Measurements from ENCODE around the gene ZDHHC11B.
"Not testable (repeated sequence)": the region's sequence is repeated elsewhere in the genome, so short reads cannot be mapped to it uniquely, and the experiment has no call there.

The ZDHHC11B gene

DNA sequence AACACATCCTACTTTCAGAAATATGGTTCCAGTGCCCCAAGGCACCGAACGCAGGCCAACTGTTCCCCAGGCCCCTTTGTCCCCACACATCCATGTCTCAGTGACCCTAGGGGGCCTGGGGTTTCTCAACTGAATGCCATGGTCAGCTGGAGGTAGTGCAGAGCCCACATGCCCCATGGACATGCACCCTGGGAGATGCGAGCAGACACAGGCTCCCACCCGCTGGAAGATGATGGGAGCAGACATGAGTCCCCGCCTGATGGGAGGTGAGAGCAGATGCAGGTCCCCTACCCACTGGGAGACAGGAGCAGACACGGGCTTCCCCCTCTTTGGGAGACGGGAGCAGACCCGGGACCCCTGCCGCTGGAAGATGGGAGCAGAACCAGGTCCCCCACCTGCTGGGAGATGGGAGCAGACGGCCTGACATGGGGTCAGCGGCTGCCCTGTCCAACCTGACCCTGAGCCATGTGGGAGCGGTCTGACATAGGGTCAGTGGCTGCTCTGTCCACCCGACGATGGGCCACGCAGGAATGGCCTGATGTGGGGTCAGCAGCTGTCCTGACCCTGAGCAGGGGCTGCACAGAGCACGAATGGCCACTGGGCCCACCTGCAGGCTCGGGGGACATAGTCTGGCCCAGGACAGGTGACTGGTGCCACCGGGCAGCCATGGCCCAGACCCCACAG lies 18.4 kb downstream of the ZDHHC11B start:
- no peak overlapping the region for H3K27ac ChIP-seq (ENCODE audit: low read length)
- H3K4me3 ChIP-seq (ENCODE audit: low read length in 2 of 2), result no peak overlapping the region
- no peaks in the 10 kb centered on the region for H3K4me1 ChIP-seq (ENCODE audit: control insufficient read depth, insufficient read depth, low read length)
- H3K9ac ChIP-seq (ENCODE audit: low read length in 2 of 2), result no peak overlapping the region
- no peaks in the 10 kb centered on the region for H3K27me3 ChIP-seq (ENCODE audit: control insufficient read depth in 1 of 2, insufficient read depth in 2 of 2, low read length in 2 of 2)
- no peaks in the 10 kb centered on the region for H3K9me3 ChIP-seq (ENCODE audit: control insufficient read depth in 2 of 2, low read length in 2 of 2)
- H3K36me3 ChIP-seq (ENCODE audit: control insufficient read depth in 2 of 2, insufficient read depth in 2 of 2, low read length in 2 of 2), result peaks cover 12 to 20% of the 10 kb centered on the region in 2 donors

DNA sequence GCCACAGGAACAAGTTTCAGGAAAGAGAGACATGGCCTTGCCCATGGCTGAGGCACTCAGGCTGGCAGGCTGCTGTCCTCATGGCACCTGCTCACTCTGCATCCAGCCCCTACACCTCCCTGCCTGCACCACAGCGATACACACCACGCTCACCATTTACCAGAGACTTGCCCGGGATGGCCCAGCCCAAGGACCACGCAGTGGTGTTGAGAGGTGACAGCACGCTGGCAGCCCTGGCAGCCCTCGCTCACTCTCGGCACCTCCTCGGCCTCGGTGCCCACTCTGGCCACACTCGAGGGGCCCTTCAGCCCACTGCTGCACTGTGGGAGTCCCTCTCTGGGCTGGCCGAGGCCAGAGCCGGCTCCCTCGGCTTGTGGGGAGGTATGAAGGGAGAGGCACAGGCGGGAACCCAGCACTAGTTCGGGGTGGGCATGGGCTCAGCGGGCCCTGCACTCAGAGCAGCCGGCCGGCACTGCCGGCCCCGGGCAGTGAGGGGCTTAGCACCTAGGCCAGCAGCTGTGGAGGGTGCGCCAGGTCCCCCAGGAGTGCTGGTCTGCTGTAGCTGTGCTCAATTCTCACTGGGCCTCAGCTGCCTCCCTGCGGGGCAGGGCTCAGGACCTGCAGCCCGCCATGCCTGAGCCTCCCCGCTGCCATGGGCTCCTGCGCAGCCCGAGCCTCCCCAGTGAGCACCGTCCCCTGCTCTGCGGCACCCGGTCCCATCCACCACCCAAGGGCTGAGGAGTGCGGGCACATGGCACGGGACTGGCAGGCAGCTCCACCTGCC lies 20.3 kb downstream of the ZDHHC11B start:
- H3K9ac ChIP-seq (ENCODE audit: low read length in 2 of 2), result no peak overlapping the region
- H3K36me3 ChIP-seq (ENCODE audit: control insufficient read depth in 2 of 2, insufficient read depth in 2 of 2, low read length in 2 of 2), result peaks cover 12 to 20% of the 10 kb centered on the region in 2 donors
- no peaks in the 10 kb centered on the region for H3K27me3 ChIP-seq (ENCODE audit: control insufficient read depth in 1 of 2, insufficient read depth in 2 of 2, low read length in 2 of 2)
- no peaks in the 10 kb centered on the region for H3K9me3 ChIP-seq (ENCODE audit: control insufficient read depth in 2 of 2, low read length in 2 of 2)
- H3K4me1 ChIP-seq (ENCODE audit: control insufficient read depth, insufficient read depth, low read length), result peaks cover 7% of the 10 kb centered on the region
- H3K4me3 ChIP-seq (ENCODE audit: low read length in 2 of 2), result no peak overlapping the region
- no peak overlapping the region for H3K27ac ChIP-seq (ENCODE audit: low read length)

DNA sequence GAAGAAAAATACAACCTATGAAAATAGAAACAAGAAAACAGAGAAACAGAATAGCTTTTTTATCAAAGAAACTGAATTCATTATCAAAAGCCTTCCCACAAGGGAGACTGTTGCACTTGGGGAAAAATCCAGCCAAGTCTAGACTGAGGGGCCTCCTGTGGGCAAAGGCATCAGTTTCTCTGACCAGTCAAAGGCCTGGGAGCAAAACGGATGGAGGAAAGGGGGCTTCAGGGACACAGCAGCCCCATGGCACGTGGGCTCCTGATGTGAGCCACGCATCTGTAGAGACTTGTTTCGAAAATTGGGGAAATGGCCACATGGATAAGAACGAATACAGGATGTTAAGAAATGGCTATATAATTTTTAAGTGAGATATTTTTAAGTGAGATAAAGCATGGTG lies 21.1 kb downstream of the ZDHHC11B start:
- no peaks in the 10 kb centered on the region for H3K27me3 ChIP-seq (ENCODE audit: control insufficient read depth in 1 of 2, insufficient read depth in 2 of 2, low read length in 2 of 2)
- H3K4me1 ChIP-seq (ENCODE audit: control insufficient read depth, insufficient read depth, low read length), result peaks cover 15% of the 10 kb centered on the region
- H3K4me3 ChIP-seq (ENCODE audit: low read length in 2 of 2), result no peak overlapping the region
- peaks cover 12 to 20% of the 10 kb centered on the region in 2 donors for H3K36me3 ChIP-seq (ENCODE audit: control insufficient read depth in 2 of 2, insufficient read depth in 2 of 2, low read length in 2 of 2)
- no peak overlapping the region for H3K9ac ChIP-seq (ENCODE audit: low read length in 2 of 2)
- no peaks in the 10 kb centered on the region for H3K9me3 ChIP-seq (ENCODE audit: control insufficient read depth in 2 of 2, low read length in 2 of 2)
- no peak overlapping the region for H3K27ac ChIP-seq (ENCODE audit: low read length)

DNA sequence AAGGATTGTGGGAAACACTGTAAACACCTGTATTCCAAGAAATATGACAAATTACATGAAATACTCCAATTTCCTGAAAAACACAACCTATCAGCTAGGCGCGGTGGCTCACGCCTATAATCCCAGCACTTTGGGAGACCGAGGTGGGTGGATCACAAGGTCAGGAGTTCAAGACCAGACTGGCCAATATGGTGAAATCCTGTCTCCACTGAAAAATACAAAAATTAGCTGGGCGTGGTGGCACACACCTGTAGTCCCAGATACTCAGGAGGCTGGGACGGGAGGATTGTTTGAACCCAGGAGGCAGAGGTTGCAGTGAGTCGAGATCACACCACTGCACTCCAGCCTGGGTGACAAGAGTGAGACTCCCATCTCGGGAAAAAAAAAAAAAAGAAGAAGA lies 21.5 kb downstream of the ZDHHC11B start:
- peaks cover 19% of the 10 kb centered on the region for H3K4me1 ChIP-seq (ENCODE audit: control insufficient read depth, insufficient read depth, low read length)
- not testable (repeated sequence) for H3K9me3 ChIP-seq (ENCODE audit: control insufficient read depth in 2 of 2, low read length in 2 of 2); H3K4me3 ChIP-seq (ENCODE audit: low read length in 2 of 2); H3K27me3 ChIP-seq (ENCODE audit: control insufficient read depth in 1 of 2, insufficient read depth in 2 of 2, low read length in 2 of 2); H3K9ac ChIP-seq (ENCODE audit: low read length in 2 of 2); H3K27ac ChIP-seq (ENCODE audit: low read length)
- H3K36me3 ChIP-seq (ENCODE audit: control insufficient read depth in 2 of 2, insufficient read depth in 2 of 2, low read length in 2 of 2), result peaks cover 12 to 20% of the 10 kb centered on the region in 2 donors

DNA sequence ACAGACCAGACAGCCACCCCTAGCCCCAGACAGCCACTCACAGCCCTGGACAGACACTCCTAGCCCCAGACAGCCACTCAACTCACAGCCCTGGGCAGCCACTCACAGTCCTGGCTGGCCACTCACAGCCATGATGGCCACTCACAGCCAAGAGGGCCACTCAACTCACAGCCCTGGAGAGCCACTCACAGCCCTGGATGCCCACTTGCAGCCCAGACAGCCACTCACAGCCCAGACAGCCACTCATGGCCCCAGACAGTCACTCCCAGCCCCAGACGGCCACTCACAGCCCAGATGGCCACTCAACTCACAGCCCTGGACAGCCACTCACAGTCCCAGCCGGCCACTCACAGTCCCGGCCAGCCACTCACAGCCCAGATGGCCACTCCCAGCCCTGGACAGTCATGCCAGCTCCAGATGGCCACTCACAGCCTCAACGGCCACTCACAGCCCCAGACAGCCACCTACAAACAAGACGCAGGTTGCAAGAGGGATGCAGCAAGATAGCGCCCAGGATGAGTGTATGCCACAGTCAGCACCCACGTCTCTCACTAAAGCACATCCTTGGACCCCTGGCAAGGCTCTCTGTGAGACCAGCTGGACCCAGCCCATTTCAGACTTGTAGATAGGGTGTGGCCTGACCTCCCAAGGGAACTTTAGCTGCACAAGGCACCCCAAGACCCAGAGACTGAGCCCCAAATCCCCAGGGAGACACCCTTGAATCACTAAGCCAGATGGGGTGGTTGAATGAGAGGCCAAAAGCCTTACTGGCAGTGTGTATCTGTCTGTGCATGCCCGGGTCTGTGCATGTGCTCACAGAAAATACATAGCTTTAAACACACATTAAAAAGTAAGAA lies 22.4 kb downstream of the ZDHHC11B start:
- Histone ChIP-seq H3K4me1 (ENCODE audit: control insufficient read depth, insufficient read depth, low read length) (peaks cover 28% of the 10 kb centered on the region), H3K4me3 (ENCODE audit: low read length in 2 of 2) (no peak overlapping the region), H3K9me3 (ENCODE audit: control insufficient read depth in 2 of 2, low read length in 2 of 2) (no peaks in the 10 kb centered on the region), H3K27ac (ENCODE audit: low read length) (no peak overlapping the region), H3K36me3 (ENCODE audit: control insufficient read depth in 2 of 2, insufficient read depth in 2 of 2, low read length in 2 of 2) (peaks cover 12 to 18% of the 10 kb centered on the region in 2 donors), H3K27me3 (ENCODE audit: control insufficient read depth in 1 of 2, insufficient read depth in 2 of 2, low read length in 2 of 2) (no peaks in the 10 kb centered on the region), H3K9ac (ENCODE audit: low read length in 2 of 2) (no peak overlapping the region)

DNA sequence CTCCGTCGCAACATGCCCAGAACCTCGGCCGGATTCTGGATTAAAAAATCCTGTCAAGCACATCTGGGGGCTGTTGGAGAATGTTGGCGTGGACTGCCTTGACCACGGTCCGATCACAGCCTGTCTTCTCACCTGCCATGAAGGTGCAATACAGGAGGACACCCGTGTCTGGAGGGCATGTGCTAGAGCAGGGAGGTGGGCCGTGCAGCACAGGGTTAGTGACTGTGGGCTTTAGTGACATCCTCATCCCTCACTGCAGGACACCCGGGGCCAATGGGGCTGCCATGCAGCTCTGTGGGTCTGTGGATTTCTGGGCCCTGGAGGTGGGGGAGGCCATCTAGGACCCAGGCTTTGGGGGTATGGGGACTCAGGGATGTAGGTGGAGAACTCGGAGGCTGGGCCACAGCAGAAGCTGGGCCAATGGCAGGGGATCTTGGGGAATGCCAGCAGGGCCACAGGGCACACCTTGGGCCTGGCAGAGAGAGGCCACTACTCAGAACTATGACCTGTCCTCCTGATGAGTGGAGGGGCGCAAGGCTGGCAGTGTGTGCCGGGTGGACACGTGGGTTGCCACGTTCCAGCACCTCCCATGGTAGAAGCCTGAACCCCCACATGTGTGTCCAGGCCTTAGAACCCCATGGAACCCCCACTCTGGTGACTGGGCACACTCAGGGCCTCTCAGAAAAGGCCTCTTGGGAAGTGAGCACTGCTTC lies 23.3 kb downstream of the ZDHHC11B start:
- Histone ChIP-seq H3K4me3 (ENCODE audit: low read length in 2 of 2) (no peak overlapping the region), H3K27ac (ENCODE audit: low read length) (no peak overlapping the region), H3K9me3 (ENCODE audit: control insufficient read depth in 2 of 2, low read length in 2 of 2) (no peaks in the 10 kb centered on the region), H3K27me3 (ENCODE audit: control insufficient read depth in 1 of 2, insufficient read depth in 2 of 2, low read length in 2 of 2) (no peaks in the 10 kb centered on the region), H3K9ac (ENCODE audit: low read length in 2 of 2) (no peak overlapping the region), H3K4me1 (ENCODE audit: control insufficient read depth, insufficient read depth, low read length) (peaks cover 34% of the 10 kb centered on the region), H3K36me3 (ENCODE audit: control insufficient read depth in 2 of 2, insufficient read depth in 2 of 2, low read length in 2 of 2) (peaks cover 7 to 9% of the 10 kb centered on the region in 2 donors)

DNA sequence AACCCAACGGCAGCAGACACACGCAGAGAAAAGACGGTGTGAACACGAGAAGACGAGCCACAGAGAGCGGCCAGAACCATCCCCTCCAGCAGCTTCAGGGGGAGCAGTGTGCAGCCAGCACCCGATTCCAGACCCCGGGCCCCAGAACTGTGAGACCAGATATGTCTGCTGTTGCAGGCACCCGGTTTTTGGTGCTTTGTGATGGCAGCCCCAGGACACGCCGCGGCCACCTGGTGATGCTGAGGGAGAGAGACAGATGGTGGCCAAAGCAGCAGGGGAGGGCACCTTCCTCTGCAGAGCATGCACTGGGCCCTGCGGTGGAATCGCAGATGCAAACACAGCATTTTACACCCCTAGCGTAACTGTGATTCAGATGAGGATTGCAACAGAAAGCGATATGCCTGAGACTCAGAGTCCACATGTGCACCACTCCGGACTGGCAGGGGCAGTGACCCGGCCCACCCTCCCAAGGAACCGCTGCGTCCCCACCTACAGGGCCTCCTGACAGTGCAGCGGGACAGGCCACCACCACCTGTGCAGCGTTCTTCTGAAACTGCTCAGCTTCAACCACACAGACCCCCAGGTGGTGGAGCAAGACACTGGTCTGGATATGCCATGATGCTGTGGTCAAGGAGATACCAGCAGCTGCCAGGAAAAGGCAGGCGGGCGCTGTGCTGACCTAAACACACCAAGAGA lies 24.0 kb downstream of the ZDHHC11B start:
- no peak overlapping the region for H3K27ac ChIP-seq (ENCODE audit: low read length)

DNA sequence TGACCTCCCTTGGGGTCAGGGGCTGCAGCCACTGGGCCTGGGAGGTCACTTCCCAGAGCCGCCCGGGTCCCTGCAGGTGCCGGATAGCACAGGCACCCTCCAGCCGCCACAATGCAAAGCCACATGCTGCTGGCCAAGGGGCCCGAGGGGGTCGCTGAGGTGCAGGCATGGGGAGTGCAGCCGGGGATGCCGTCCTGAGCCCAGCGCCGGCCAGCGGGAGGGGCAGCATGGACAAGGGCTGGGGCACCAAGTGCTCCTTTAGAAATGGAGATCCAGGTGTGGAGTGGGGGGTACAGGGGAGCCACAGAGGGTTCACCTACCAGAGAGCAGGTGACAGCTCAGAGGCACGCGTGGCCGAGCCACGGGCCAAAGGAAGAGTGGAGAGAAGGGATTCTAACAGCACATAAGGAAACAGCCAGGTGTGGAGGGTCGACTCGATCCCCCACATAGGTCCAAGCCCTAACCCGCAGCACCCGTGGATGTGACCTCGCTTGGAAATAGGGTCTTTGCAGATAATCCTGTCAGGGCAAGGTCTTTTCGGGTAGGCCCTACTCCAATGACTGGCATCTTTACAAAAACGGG lies 24.7 kb downstream of the ZDHHC11B start:
- H3K4me1 ChIP-seq (ENCODE audit: control insufficient read depth, insufficient read depth, low read length), result peaks cover 34% of the 10 kb centered on the region

More for the DNA sequence above, 24.0 kb downstream of the ZDHHC11B start:
- Histone ChIP-seq H3K4me1 (ENCODE audit: control insufficient read depth, insufficient read depth, low read length) (peaks cover 34% of the 10 kb centered on the region), H3K27me3 (ENCODE audit: control insufficient read depth in 1 of 2, insufficient read depth in 2 of 2, low read length in 2 of 2) (no peaks in the 10 kb centered on the region), H3K4me3 (ENCODE audit: low read length in 2 of 2) (no peak overlapping the region), H3K9me3 (ENCODE audit: control insufficient read depth in 2 of 2, low read length in 2 of 2) (no peaks in the 10 kb centered on the region), H3K36me3 (ENCODE audit: control insufficient read depth in 2 of 2, insufficient read depth in 2 of 2, low read length in 2 of 2) (peaks cover 3% of the 10 kb centered on the region in 2 donors), H3K9ac (ENCODE audit: low read length in 2 of 2) (no peak overlapping the region)

DNA sequence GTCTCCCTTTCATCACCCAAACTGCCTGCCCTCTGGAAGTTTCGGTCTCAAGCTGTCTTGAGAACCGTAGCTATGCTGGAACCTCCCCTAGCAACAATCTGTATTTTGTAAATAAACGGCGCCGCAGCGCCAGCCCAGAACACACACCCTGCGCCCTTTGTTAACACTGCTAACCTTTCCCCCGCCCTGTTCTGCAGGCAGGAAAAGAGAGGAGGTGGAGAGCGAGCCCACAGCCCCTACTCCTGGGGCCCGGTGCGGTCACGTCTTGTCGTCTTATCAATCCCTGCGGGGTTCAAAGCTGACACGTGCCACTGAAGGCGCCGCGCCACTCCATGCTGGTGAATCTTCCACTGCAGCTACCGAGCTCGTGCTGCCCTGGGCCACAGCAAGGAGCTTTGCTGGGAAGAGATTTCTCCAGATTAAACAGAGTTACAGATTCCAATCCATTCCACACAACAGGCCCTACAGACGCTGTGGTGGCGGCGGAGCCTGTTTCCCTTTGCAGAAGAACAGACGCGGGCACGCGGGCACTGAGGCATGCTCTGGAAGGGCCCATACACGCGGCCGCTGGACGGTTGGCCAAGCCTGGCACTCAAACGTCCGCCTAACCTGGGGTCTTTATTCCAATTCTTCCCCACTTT lies 25.3 kb downstream of the ZDHHC11B start:
- Histone ChIP-seq H3K9ac (ENCODE audit: low read length in 2 of 2) (no peak overlapping the region), H3K27ac (ENCODE audit: low read length) (peak overlapping the region; percentile 67), H3K27me3 (ENCODE audit: control insufficient read depth in 1 of 2, insufficient read depth in 2 of 2, low read length in 2 of 2) (no peaks in the 10 kb centered on the region), H3K4me3 (ENCODE audit: low read length in 2 of 2) (peak overlapping the region; percentile 3 to 60), H3K36me3 (ENCODE audit: control insufficient read depth in 2 of 2, insufficient read depth in 2 of 2, low read length in 2 of 2) (peaks cover 0 to 3% of the 10 kb centered on the region in 2 donors), H3K4me1 (ENCODE audit: control insufficient read depth, insufficient read depth, low read length) (peaks cover 34% of the 10 kb centered on the region), H3K9me3 (ENCODE audit: control insufficient read depth in 2 of 2, low read length in 2 of 2) (no peaks in the 10 kb centered on the region)

More for the DNA sequence above, 24.7 kb downstream of the ZDHHC11B start:
- no peaks in the 10 kb centered on the region for H3K27me3 ChIP-seq (ENCODE audit: control insufficient read depth in 1 of 2, insufficient read depth in 2 of 2, low read length in 2 of 2)
- no peak overlapping the region for H3K4me3 ChIP-seq (ENCODE audit: low read length in 2 of 2)
- H3K9ac ChIP-seq (ENCODE audit: low read length in 2 of 2), result no peak overlapping the region
- H3K36me3 ChIP-seq (ENCODE audit: control insufficient read depth in 2 of 2, insufficient read depth in 2 of 2, low read length in 2 of 2), result peaks cover 0 to 3% of the 10 kb centered on the region in 2 donors
- H3K27ac ChIP-seq (ENCODE audit: low read length), result no peak overlapping the region
- no peaks in the 10 kb centered on the region for H3K9me3 ChIP-seq (ENCODE audit: control insufficient read depth in 2 of 2, low read length in 2 of 2)

All from stomach smooth muscle (tissue), 2 donors.